B cell (primary cell): Measurements from ENCODE around the gene RASGRP4. TPM values are rescaled to one million over a fixed set of nuclear protein-coding genes. Genes with fewer than 3 reads are reported as not detected.
"Not testable (repeated sequence)": the region's sequence is repeated elsewhere in the genome, so short reads cannot be mapped to it uniquely, and the experiment has no call there.

Experiments
- ATAC-seq: fragments of 200-7000 bp; cut with Tn5 transposase; one replicate; pipeline ENCODE4 v1.10.0; 2021; ENCODE audit warnings: low read depth, mild to moderate bottlenecking, moderate number of reproducible peaks, moderate library complexity
- CTCF ChIA-PET: fragments of 350-600 bp; sonication (Branson Sonifier 250); formaldehyde crosslinking; loops from one replicate; lab custom pipeline; 2021; ENCODE audit warnings: antibody characterized with exemption, inconsistent platforms; lab: Charles Lee
- POLR2A ChIA-PET: fragments of 350-600 bp; sonication (Branson Sonifier 250); formaldehyde crosslinking; loops from one replicate; lab custom pipeline; 2021; ENCODE audit warnings: antibody characterized with exemption; lab: Charles Lee
- DNase-seq: peaks from one replicate; pipeline ENCODE4 v3.0.0; 2013
- H2AFZ ChIP-seq: 2 replicates; pipeline ENCODE4 v1.6.1; 2012; ENCODE audit warnings: mild to moderate bottlenecking, low read depth, low read length; ENCODE audit not compliant: insufficient read depth, poor library complexity, severe bottlenecking
- H3K27ac ChIP-seq, 2 donors: 1 replicate in 1 of 2; 2 replicates in 1 of 2; pipeline ENCODE4 v1.5.1; 2012 to 2013; ENCODE audit warnings: low read length in 2 of 2, mild to moderate bottlenecking in 2 of 2, moderate library complexity in 1 of 2
- H3K27me3 ChIP-seq, 4 experiments: fragments of 200-600 bp in 1 of 4; sonication (generic) in 1 of 4; replicated peaks in 1 of 4; 1 replicate in 2 of 4; 2 replicates in 2 of 4; pipeline versions ENCODE4 v1.6.1 to v1.7.0; 2013 to 2016; ENCODE audit warnings: low read length in 3 of 4, mild to moderate bottlenecking in 2 of 4, mixed read lengths in 1 of 4, moderate library complexity in 1 of 4; ENCODE audit not compliant: insufficient read depth in 4 of 4, control insufficient read depth in 3 of 4; ENCODE audit errors: control extremely low read depth in 1 of 4
- H3K36me3 ChIP-seq, 2 experiments: replicated peaks in 1 of 2; 1 replicate in 1 of 2; 2 replicates in 1 of 2; pipeline versions ENCODE4 v1.6.1 to v1.7.1; 2013; ENCODE audit warnings: low read length in 1 of 2; ENCODE audit not compliant: insufficient read depth in 2 of 2, control insufficient read depth in 1 of 2; ENCODE audit errors: control extremely low read depth in 1 of 2, extremely low read depth in 1 of 2
- H3K4me1 ChIP-seq, 2 donors: fragments of 200-600 bp in 1 of 2; sonication (generic) in 1 of 2; 1 replicate in 1 of 2; 2 replicates in 1 of 2; pipeline versions ENCODE4 v1.5.1 to v1.6.1; 2013 to 2017; ENCODE audit warnings: low read length in 2 of 2; ENCODE audit not compliant: control insufficient read depth in 2 of 2, insufficient read depth in 2 of 2
- H3K4me2 ChIP-seq: replicated peaks from 2 replicates; pipeline ENCODE3; 2012; ENCODE audit warnings: mild to moderate bottlenecking, low read depth, low read length; ENCODE audit not compliant: poor library complexity, severe bottlenecking
- H3K4me3 ChIP-seq, 5 experiments: fragments of 200-600 bp in 1 of 5; sonication (generic) in 1 of 5; 1 replicate in 3 of 5; 2 replicates in 2 of 5; pipeline versions ENCODE4 v1.5.1 to v1.7.0; 2011 to 2016; ENCODE audit warnings: low read length in 4 of 5, mild to moderate bottlenecking in 4 of 5, low read depth in 2 of 5, control low read depth in 1 of 5, moderate library complexity in 1 of 5; ENCODE audit not compliant: insufficient read depth in 1 of 5; ENCODE audit errors: control extremely low read depth in 1 of 5, extremely low read depth in 1 of 5
- H3K79me2 ChIP-seq: fragments of 200-600 bp; sonication (generic); one replicate; pipeline ENCODE4 v1.6.0; 2016; ENCODE audit warnings: low read length; ENCODE audit not compliant: control insufficient read depth, insufficient read depth
- H3K9ac ChIP-seq: fragments of 200-600 bp; sonication (generic); 2 replicates; pipeline ENCODE4 v1.6.1; 2017; ENCODE audit warnings: mild to moderate bottlenecking, low read length, moderate library complexity
- H3K9me3 ChIP-seq, 3 donors: one replicate each; pipeline versions ENCODE4 v1.6.1 to v1.7.1; 2013; ENCODE audit warnings: low read length in 2 of 3; ENCODE audit not compliant: control insufficient read depth in 2 of 3, insufficient read depth in 1 of 3; ENCODE audit errors: control extremely low read depth in 1 of 3
- H4K20me1 ChIP-seq: 2 replicates; pipeline ENCODE4 v1.6.0; 2012; ENCODE audit warnings: mild to moderate bottlenecking, low read length; ENCODE audit not compliant: insufficient read depth, control insufficient read depth, poor library complexity, severe bottlenecking
- H3K27ac Mint-ChIP-seq: one replicate; pipeline ENCODE4 v1.8.0; 2021; ENCODE audit warnings: mixed read lengths
- H3K27me3 Mint-ChIP-seq: one replicate; pipeline ENCODE4 v1.8.0; 2021; ENCODE audit warnings: mixed read lengths
- H3K4me1 Mint-ChIP-seq: one replicate; pipeline ENCODE4 v1.8.0; 2021; ENCODE audit warnings: mixed read lengths
- H3K4me3 Mint-ChIP-seq: one replicate; pipeline ENCODE4 v1.8.0; 2021; ENCODE audit warnings: mixed read lengths
- H3K9me3 Mint-ChIP-seq: one replicate; pipeline ENCODE4 v1.8.0; 2022; ENCODE audit warnings: mixed read lengths; ENCODE audit not compliant: insufficient read depth
- EZH2 ChIP-seq: IDR thresholded peaks from 2 replicates; pipeline ENCODE4 v1.6.1; 2012; ENCODE audit warnings: borderline replicate concordance, low read depth, mild to moderate bottlenecking, moderate library complexity, low read length; ENCODE audit not compliant: insufficient read depth, poor library complexity, severe bottlenecking
- WGBS: methylation state at CpG from one replicate; pipeline ENCODE4 v1.1.5; 2013; ENCODE audit warnings: missing lambda C conversion rate; ENCODE audit not compliant: insufficient coverage; 5-methylcytosine and 5-hydroxymethylcytosine counted together
- intact Hi-C: fragments of 100-400 bp; cut with micrococcal nuclease; formaldehyde crosslinking; loops from one replicate; pipeline ENCODE4 v1.10.0; 2022
- polyA plus RNA-seq: library from polyadenylated mRNA; depleted of rRNA; stranded (reverse); fragments of >200 nt; gene quantifications from 2 replicates; pipeline ENCODE4 v1.2.3, GENCODE V29; 2012
- total RNA-seq, 2 donors: library from RNA; stranded (reverse); fragments of 120-200 nt in 1 of 2; gene quantifications; 1 replicate in 1 of 2; 2 replicates in 1 of 2; pipeline versions ENCODE4 v1.2.3 to v1.2.4, GENCODE V29; 2013 to 2022
- TF ChIP-seq, protein P1 (sequence below): fragments of 200-600 bp; IDR thresholded peaks from one replicate; pipeline ENCODE4 v1.8.0; 2022; ENCODE audit warnings: antibody characterized with exemption, mild to moderate bottlenecking

Gene RASGRP4
- total and polyA plus RNA-seq, 2 donors (not counting 1 experiment from before 2014, with no cell fraction given), result 0.20 to 0.98 TPM

DNA sequence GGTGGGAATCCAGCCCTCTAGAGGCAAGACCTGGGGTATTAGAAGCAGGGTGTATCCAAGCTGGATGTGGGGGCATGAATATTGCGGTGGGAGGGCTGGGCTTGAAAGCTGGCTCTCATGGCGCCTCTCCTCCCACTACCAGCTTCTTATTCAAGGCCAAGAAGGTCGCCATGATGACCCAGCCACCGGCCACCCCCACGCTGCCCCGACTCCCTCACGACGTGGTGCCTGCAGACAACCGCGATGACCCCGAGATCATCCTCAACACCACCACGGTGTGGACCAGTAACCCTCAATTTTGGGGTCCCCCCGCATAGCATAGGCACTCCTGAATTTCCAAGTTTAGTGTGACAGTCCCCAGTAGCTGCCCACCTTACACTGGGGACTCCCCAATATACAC is 49.2 kb upstream of the RASGRP4 start:
- POLR2A ChIA-PET, result no interaction called here
- no peaks in the 10 kb centered on the region for H3K27me3 ChIP-seq
- CTCF ChIA-PET, result no interaction called here
- H3K9me3 Mint-ChIP-seq, result no peaks in the 10 kb centered on the region
- H2AFZ ChIP-seq, result no peak overlapping the region
- H3K4me3 Mint-ChIP-seq, result no peak overlapping the region
- no peaks in the 10 kb centered on the region for H3K36me3 ChIP-seq
- TF ChIP-seq, protein P1, sequence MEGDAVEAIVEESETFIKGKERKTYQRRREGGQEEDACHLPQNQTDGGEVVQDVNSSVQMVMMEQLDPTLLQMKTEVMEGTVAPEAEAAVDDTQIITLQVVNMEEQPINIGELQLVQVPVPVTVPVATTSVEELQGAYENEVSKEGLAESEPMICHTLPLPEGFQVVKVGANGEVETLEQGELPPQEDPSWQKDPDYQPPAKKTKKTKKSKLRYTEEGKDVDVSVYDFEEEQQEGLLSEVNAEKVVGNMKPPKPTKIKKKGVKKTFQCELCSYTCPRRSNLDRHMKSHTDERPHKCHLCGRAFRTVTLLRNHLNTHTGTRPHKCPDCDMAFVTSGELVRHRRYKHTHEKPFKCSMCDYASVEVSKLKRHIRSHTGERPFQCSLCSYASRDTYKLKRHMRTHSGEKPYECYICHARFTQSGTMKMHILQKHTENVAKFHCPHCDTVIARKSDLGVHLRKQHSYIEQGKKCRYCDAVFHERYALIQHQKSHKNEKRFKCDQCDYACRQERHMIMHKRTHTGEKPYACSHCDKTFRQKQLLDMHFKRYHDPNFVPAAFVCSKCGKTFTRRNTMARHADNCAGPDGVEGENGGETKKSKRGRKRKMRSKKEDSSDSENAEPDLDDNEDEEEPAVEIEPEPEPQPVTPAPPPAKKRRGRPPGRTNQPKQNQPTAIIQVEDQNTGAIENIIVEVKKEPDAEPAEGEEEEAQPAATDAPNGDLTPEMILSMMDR, result no peak
- no peak for TF ChIP-seq EZH2
- no peak overlapping the region for H3K9ac ChIP-seq
- no peaks in the 10 kb centered on the region for H3K4me1 ChIP-seq
- DNase-seq (no peak), ATAC-seq (no peak)
- no peak overlapping the region for H3K4me2 ChIP-seq
- H3K4me1 Mint-ChIP-seq, result no peaks in the 10 kb centered on the region
- H4K20me1 ChIP-seq, result no peaks in the 10 kb centered on the region
- 92% methylated on average over 12 of the region's 13 CpGs for WGBS
- H3K27ac ChIP-seq, result no peak overlapping the region
- intact Hi-C loops, result no loop called here
- peaks cover 9% of the 10 kb centered on the region for H3K27me3 Mint-ChIP-seq
- H3K9me3 ChIP-seq, result no peaks in the 10 kb centered on the region
- H3K27ac Mint-ChIP-seq, result no peak overlapping the region
- no peaks in the 10 kb centered on the region for H3K79me2 ChIP-seq
- no peak overlapping the region for H3K4me3 ChIP-seq

DNA sequence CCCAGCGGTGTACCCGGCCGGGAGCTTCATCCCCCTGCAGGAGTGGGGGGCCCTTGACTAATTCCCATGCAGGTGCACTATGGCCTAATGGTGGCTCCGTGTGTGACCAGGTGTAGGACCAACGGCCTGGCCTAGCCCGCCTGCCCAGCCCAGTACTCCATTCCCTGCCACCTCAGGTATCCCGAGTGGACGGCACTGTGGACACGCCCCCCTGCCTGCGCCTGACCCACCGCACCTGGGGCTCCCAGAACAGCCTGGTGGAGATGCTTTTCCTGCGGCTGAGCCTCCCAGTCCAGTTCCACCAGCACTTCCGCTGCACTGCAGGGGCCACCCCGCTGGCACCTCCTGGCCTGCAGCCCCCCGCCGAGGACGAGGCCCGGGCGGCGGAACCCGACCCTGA is 47.2 kb upstream of the RASGRP4 start:
- CTCF ChIA-PET, result interaction anchor here (0.7 kb wide), 1 partner anchor 310 kb away, joined by 3 read pairs; no protein-coding TSS in a partner anchor
- DNase-seq (no peak), ATAC-seq (no peak)
- H4K20me1 ChIP-seq, result no peaks in the 10 kb centered on the region
- intact Hi-C loops, result no loop called here
- TF ChIP-seq, protein P1, result no peak
- TF ChIP-seq EZH2, result no peak
- no peaks in the 10 kb centered on the region for H3K4me1 ChIP-seq
- no peak overlapping the region for H3K4me2 ChIP-seq
- H2AFZ ChIP-seq, result no peak overlapping the region
- 96% methylated on average over 21 of the region's 21 CpGs for WGBS
- no peaks in the 10 kb centered on the region for H3K4me1 Mint-ChIP-seq
- H3K36me3 ChIP-seq, result no peaks in the 10 kb centered on the region
- no peaks in the 10 kb centered on the region for H3K9me3 Mint-ChIP-seq
- H3K27me3 Mint-ChIP-seq, result peaks cover 9% of the 10 kb centered on the region
- no peaks in the 10 kb centered on the region for H3K79me2 ChIP-seq
- H3K4me3 Mint-ChIP-seq, result no peak overlapping the region
- no peak overlapping the region for H3K27ac Mint-ChIP-seq
- H3K9ac ChIP-seq, result no peak overlapping the region
- no peaks in the 10 kb centered on the region for H3K9me3 ChIP-seq
- H3K27ac ChIP-seq, result no peak overlapping the region
- peaks cover 0 to 4% (median 2%) of the 10 kb centered on the region in 4 experiments for H3K27me3 ChIP-seq
- H3K4me3 ChIP-seq, result no peak overlapping the region
- POLR2A ChIA-PET, result no interaction called here

DNA sequence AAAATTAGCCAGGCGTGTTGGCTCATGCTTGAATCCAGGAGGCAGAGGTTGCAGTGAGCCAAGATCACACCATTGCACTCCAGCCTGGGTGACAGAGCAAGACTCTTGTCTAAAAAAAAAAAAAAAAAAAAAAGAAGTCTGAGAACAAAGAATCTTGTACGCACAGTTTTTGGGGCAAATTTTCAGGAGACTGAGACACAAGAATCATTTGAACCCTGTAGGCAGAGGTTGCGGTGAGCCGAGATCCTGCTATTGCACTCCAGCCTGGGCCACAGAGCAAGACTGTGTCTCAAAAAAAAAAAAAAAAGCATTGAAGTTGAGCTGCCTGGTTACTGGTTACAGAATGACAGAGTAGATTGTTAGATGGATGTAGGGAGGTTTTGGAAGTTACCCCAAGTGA is 46.7 kb upstream of the RASGRP4 start:
- DNase-seq, ATAC-seq, H3K9me3 ChIP-seq, H3K4me1 ChIP-seq, H3K4me2 ChIP-seq, H3K36me3 ChIP-seq, H3K27ac ChIP-seq, intact Hi-C loops, H3K9ac ChIP-seq, H3K79me2 ChIP-seq, H3K4me3 ChIP-seq, H3K27me3 ChIP-seq, H3K4me1 Mint-ChIP-seq, H2AFZ ChIP-seq, H3K9me3 Mint-ChIP-seq, POLR2A ChIA-PET, H3K4me3 Mint-ChIP-seq, H3K27me3 Mint-ChIP-seq, H4K20me1 ChIP-seq, H3K27ac Mint-ChIP-seq: not testable (repeated sequence)
- WGBS, result 93% methylated on average over 4 of the region's 4 CpGs
- CTCF ChIA-PET, result interaction anchor here (0.7 kb wide), 1 partner anchor 310 kb away, joined by 3 read pairs; no protein-coding TSS in a partner anchor
